MM.1S (cell line): ENCODE data around the gene HINT3.

ENCODE experiments used
- DNase-seq: peaks from one replicate; pipeline ENCODE4 v3.0.0-alpha.2; 2015
- H2AFZ ChIP-seq: fragments of 300-600 bp; sonication (generic); 2 replicates; pipeline ENCODE4 v1.6.0; 2016; ENCODE audit warnings: antibody characterized with exemption, low read length
- H3F3A ChIP-seq: fragments of 300-600 bp; sonication (generic); 2 replicates; pipeline ENCODE4 v1.6.1; 2016; ENCODE audit warnings: mild to moderate bottlenecking, antibody characterized with exemption, low read length, moderate library complexity, mixed read lengths; ENCODE audit not compliant: insufficient read depth
- H3K27ac ChIP-seq: fragments of 300-600 bp; sonication (generic); 2 replicates; pipeline ENCODE4 v1.5.1; 2016; ENCODE audit warnings: mild to moderate bottlenecking, low read length
- H3K27me3 ChIP-seq: fragments of 300-600 bp; sonication (generic); replicated peaks from 2 replicates; pipeline ENCODE4 v1.6.0; 2016; ENCODE audit warnings: low read length; ENCODE audit not compliant: insufficient read depth
- H3K36me3 ChIP-seq: fragments of 300-600 bp; sonication (generic); replicated peaks from 2 replicates; pipeline ENCODE4 v1.6.1; 2016; ENCODE audit warnings: mild to moderate bottlenecking, low read length, mixed read lengths; ENCODE audit not compliant: insufficient read depth
- H3K4me1 ChIP-seq: fragments of 300-600 bp; sonication (generic); 2 replicates; pipeline ENCODE4 v1.6.1; 2016; ENCODE audit warnings: low read length, mixed read lengths
- H3K4me2 ChIP-seq: fragments of 300-600 bp; sonication (generic); 2 replicates; pipeline ENCODE4 v1.6.0; 2016; ENCODE audit warnings: low read depth, low read length
- H3K4me3 ChIP-seq: fragments of 300-600 bp; sonication (generic); 2 replicates; pipeline ENCODE4 v1.5.1; 2016; ENCODE audit warnings: low read length, mixed read lengths
- H3K79me2 ChIP-seq: fragments of 300-600 bp; sonication (generic); 2 replicates; pipeline ENCODE4 v1.6.1; 2016; ENCODE audit warnings: mixed run types, low read length, mixed read lengths
- H3K9ac ChIP-seq: fragments of 300-600 bp; sonication (generic); 2 replicates; pipeline ENCODE4 v1.6.1; 2016; ENCODE audit warnings: low read length, mixed read lengths
- H3K9me2 ChIP-seq: fragments of 300-600 bp; sonication (generic); replicated peaks from 2 replicates; pipeline ENCODE4 v1.6.1; 2016; ENCODE audit warnings: mild to moderate bottlenecking, low read length, mixed read lengths; ENCODE audit not compliant: insufficient read depth
- H3K9me3 ChIP-seq: fragments of 300-600 bp; sonication (generic); replicated peaks from 2 replicates; pipeline ENCODE4 v1.6.1; 2016; ENCODE audit warnings: mild to moderate bottlenecking, low read length, mixed read lengths; ENCODE audit not compliant: insufficient read depth
- H4K20me1 ChIP-seq: fragments of 300-600 bp; sonication (generic); 2 replicates; pipeline ENCODE4 v1.6.1; 2016; ENCODE audit warnings: mild to moderate bottlenecking, low read length, moderate library complexity, mixed read lengths; ENCODE audit not compliant: insufficient read depth
- CTCF ChIP-seq: fragments of 300-600 bp; sonication (generic); IDR thresholded peaks from 2 replicates; pipeline ENCODE4 v1.5.1; 2016; ENCODE audit warnings: antibody characterized with exemption, low read length, mixed read lengths
- EZH2 ChIP-seq: fragments of 300-600 bp; sonication (generic); optimal IDR thresholded peaks from 2 replicates; pipeline ENCODE3; 2017; ENCODE audit warnings: low read depth, mild to moderate bottlenecking, antibody characterized with exemption, low read length, mixed read lengths
- EZH2phosphoT487 ChIP-seq: fragments of 300-600 bp; sonication (generic); IDR thresholded peaks from 2 replicates; pipeline ENCODE4 v1.6.1; 2018; ENCODE audit warnings: antibody characterized with exemption, low read length

HINT3 gene

GRCh38 chr6:125947615-125948014 lies 9.0 kb upstream of the HINT3 start:
- Histone ChIP-seq H2AFZ (no peak overlapping the region), H3K4me3 (no peak overlapping the region), H3K9me3 (no peaks in the 10 kb centered on the region), H3K79me2 (no peaks in the 10 kb centered on the region), H3K9ac (no peak overlapping the region), H3K27me3 (no peaks in the 10 kb centered on the region), H3F3A (no peaks in the 10 kb centered on the region), H4K20me1 (no peaks in the 10 kb centered on the region), H3K4me1 (peaks cover 2% of the 10 kb centered on the region; the same call in 1 of the 2 replicates), H3K4me2 (no peak overlapping the region), H3K36me3 (no peaks in the 10 kb centered on the region), H3K9me2 (no peaks in the 10 kb centered on the region), H3K27ac (no peak overlapping the region)
- DNase-seq, result no peak
- TF ChIP-seq EZH2, result no peak
- no peak for TF ChIP-seq CTCF
- TF ChIP-seq EZH2phosphoT487, result no peak

GRCh38 chr6:125948455-125948854 lies 8.1 kb upstream of the HINT3 start:
- no peak overlapping the region for H2AFZ ChIP-seq
- H4K20me1 ChIP-seq, result no peaks in the 10 kb centered on the region
- no peak for DNase-seq
- H3K9me3 ChIP-seq, result no peaks in the 10 kb centered on the region
- H3K27ac ChIP-seq, result no peak overlapping the region
- H3K79me2 ChIP-seq, result no peaks in the 10 kb centered on the region
- H3K36me3 ChIP-seq, result no peaks in the 10 kb centered on the region
- peaks cover 5% of the 10 kb centered on the region; the same call in 1 of the 2 replicates for H3K4me1 ChIP-seq
- no peaks in the 10 kb centered on the region for H3K27me3 ChIP-seq
- H3K9ac ChIP-seq, result no peak overlapping the region
- H3K9me2 ChIP-seq, result no peaks in the 10 kb centered on the region
- no peak overlapping the region for H3K4me3 ChIP-seq
- no peak overlapping the region for H3K4me2 ChIP-seq
- no peak for TF ChIP-seq EZH2
- no peak for TF ChIP-seq CTCF
- no peak for TF ChIP-seq EZH2phosphoT487
- H3F3A ChIP-seq, result peaks cover 6% of the 10 kb centered on the region; the same call in 1 of the 2 replicates

- H2AFZ ChIP-seq, result no peak overlapping the region
- H3K9ac ChIP-seq, result no peak overlapping the region
- H4K20me1 ChIP-seq, result no peaks in the 10 kb centered on the region
- H3K4me1 ChIP-seq, result peaks cover 9% of the 10 kb centered on the region; the same call in 1 of the 2 replicates
- H3K9me3 ChIP-seq, result no peaks in the 10 kb centered on the region
- no peaks in the 10 kb centered on the region for H3K9me2 ChIP-seq
- H3K4me2 ChIP-seq, result no peak overlapping the region
- TF ChIP-seq CTCF, result no peak
- TF ChIP-seq EZH2, result no peak
- no peak for TF ChIP-seq EZH2phosphoT487
- peaks cover 6% of the 10 kb centered on the region; the same call in 1 of the 2 replicates for H3F3A ChIP-seq
- no peaks in the 10 kb centered on the region for H3K27me3 ChIP-seq
- no peak overlapping the region for H3K27ac ChIP-seq
- no peaks in the 10 kb centered on the region for H3K79me2 ChIP-seq
- no peaks in the 10 kb centered on the region for H3K36me3 ChIP-seq
- no peak for DNase-seq
- no peak overlapping the region for H3K4me3 ChIP-seq
Observed at GRCh38 chr6:125949069-125949468, 7.5 kb upstream of the HINT3 start.
